Activated T-cell treated with anti-CD3 and anti-CD28 coated beads, Interleukin-2, amount 50 U/mL, for 4 hours (primary cell): Measurements from ENCODE around the gene TNFRSF19. TPM values are rescaled to one million over a fixed set of nuclear protein-coding genes. Genes with fewer than 3 reads are reported as not detected.

Experiments
- ATAC-seq, 2 donors: fragments of 200-7000 bp; cut with Tn5 transposase; one replicate each; pipeline ENCODE4 v1.10.0; 2021
- DNase-seq: peaks from one replicate; pipeline ENCODE4 v3.0.0-alpha.2; 2020
- H3K27me3 Mint-ChIP-seq: one replicate; pipeline ENCODE4 v1.8.0; 2021; ENCODE audit warnings: low read depth, mixed read lengths
- H3K36me3 Mint-ChIP-seq: one replicate; pipeline ENCODE4 v1.8.0; 2022; ENCODE audit warnings: mixed read lengths; ENCODE audit not compliant: insufficient read depth
- H3K4me1 Mint-ChIP-seq: one replicate; pipeline ENCODE4 v1.8.0; 2021; ENCODE audit warnings: low read depth, mixed read lengths
- H3K4me3 Mint-ChIP-seq: one replicate; pipeline ENCODE4 v1.8.0; 2021; ENCODE audit warnings: mild to moderate bottlenecking, moderate library complexity, mixed read lengths
- H3K9me3 Mint-ChIP-seq: one replicate; pipeline ENCODE4 v1.8.0; 2021; ENCODE audit warnings: mixed read lengths
- total RNA-seq, 3 donors: library from RNA; stranded (reverse); gene quantifications; one replicate each; pipeline ENCODE4 v1.2.1, GENCODE V29; 2021

TNFRSF19 gene
- total RNA-seq, 3 donors from 2014 or later = 0.05 to 0.18 TPM; not detected in 1

- ATAC-seq = no peak
- DNase-seq = no peak
- H3K4me3 Mint-ChIP-seq = peak overlapping the region; percentile 37
- H3K27me3 Mint-ChIP-seq = peaks cover 15% of the 10 kb centered on the region
- H3K36me3 Mint-ChIP-seq = no peaks in the 10 kb centered on the region
- peaks cover 11% of the 10 kb centered on the region for H3K4me1 Mint-ChIP-seq
- H3K9me3 Mint-ChIP-seq = no peaks in the 10 kb centered on the region
Measured at GRCh38 chr13:23608701-23609413, 38.6 kb downstream of the TNFRSF19 start.

- no peak for DNase-seq
- Mint-ChIP-seq H3K9me3 (no peaks in the 10 kb centered on the region), H3K4me3 (peak overlapping the region; percentile 37), H3K27me3 (peaks cover 18% of the 10 kb centered on the region), H3K4me1 (peaks cover 11% of the 10 kb centered on the region), H3K36me3 (no peaks in the 10 kb centered on the region)
- no peak for ATAC-seq
Measured at GRCh38 chr13:23609414-23609760, 39.2 kb downstream of the TNFRSF19 start.

GRCh38 chr13:23609874-23610576, 39.8 kb downstream of the TNFRSF19 start:
- no peak for ATAC-seq
- no peak for DNase-seq
- Mint-ChIP-seq H3K9me3 (no peaks in the 10 kb centered on the region), H3K4me3 (no peak overlapping the region), H3K36me3 (no peaks in the 10 kb centered on the region), H3K27me3 (peaks cover 18% of the 10 kb centered on the region), H3K4me1 (peaks cover 11% of the 10 kb centered on the region)

GRCh38 chr13:23610966-23611491, 40.8 kb downstream of the TNFRSF19 start:
- no peak for ATAC-seq
- no peak overlapping the region for H3K4me3 Mint-ChIP-seq
- H3K9me3 Mint-ChIP-seq = no peaks in the 10 kb centered on the region
- no peak for DNase-seq
- peaks cover 11% of the 10 kb centered on the region for H3K4me1 Mint-ChIP-seq
- H3K36me3 Mint-ChIP-seq = no peaks in the 10 kb centered on the region
- peaks cover 18% of the 10 kb centered on the region for H3K27me3 Mint-ChIP-seq

- H3K4me1 Mint-ChIP-seq = peaks cover 11% of the 10 kb centered on the region
- H3K27me3 Mint-ChIP-seq = peaks cover 18% of the 10 kb centered on the region
Measured at GRCh38 chr13:23612182-23612581, 42.0 kb downstream of the TNFRSF19 start.

GRCh38 chr13:23612731-23613130, 42.5 kb downstream of the TNFRSF19 start:
- no peak overlapping the region for H3K4me3 Mint-ChIP-seq
- H3K27me3 Mint-ChIP-seq = peaks cover 18% of the 10 kb centered on the region
- DNase-seq = no peak
- ATAC-seq = no peak
- H3K4me1 Mint-ChIP-seq = peaks cover 12% of the 10 kb centered on the region
- no peaks in the 10 kb centered on the region for H3K9me3 Mint-ChIP-seq
- H3K36me3 Mint-ChIP-seq = no peaks in the 10 kb centered on the region

More at GRCh38 chr13:23612182-23612581, 42.0 kb downstream of the TNFRSF19 start:
- DNase-seq (no peak), ATAC-seq (no peak)
- Mint-ChIP-seq H3K36me3 (no peaks in the 10 kb centered on the region), H3K4me3 (no peak overlapping the region), H3K9me3 (no peaks in the 10 kb centered on the region)

GRCh38 chr13:23613596-23613995, 43.4 kb downstream of the TNFRSF19 start:
- Mint-ChIP-seq H3K4me1 (peaks cover 13% of the 10 kb centered on the region), H3K9me3 (no peaks in the 10 kb centered on the region), H3K36me3 (no peaks in the 10 kb centered on the region), H3K27me3 (peaks cover 14% of the 10 kb centered on the region), H3K4me3 (no peak overlapping the region)
- DNase-seq (no peak), ATAC-seq (no peak)

- peaks cover 10% of the 10 kb centered on the region for H3K27me3 Mint-ChIP-seq
- H3K36me3 Mint-ChIP-seq = no peaks in the 10 kb centered on the region
- no peak overlapping the region for H3K4me3 Mint-ChIP-seq
- ATAC-seq = no peak
- peaks cover 2% of the 10 kb centered on the region for H3K4me1 Mint-ChIP-seq
- no peak for DNase-seq
- no peaks in the 10 kb centered on the region for H3K9me3 Mint-ChIP-seq
Measured at GRCh38 chr13:23615395-23616081, 45.3 kb downstream of the TNFRSF19 start.

GRCh38 chr13:23616228-23616627, 46.0 kb downstream of the TNFRSF19 start:
- H3K36me3 Mint-ChIP-seq = no peaks in the 10 kb centered on the region
- DNase-seq = no peak
- H3K27me3 Mint-ChIP-seq = peaks cover 8% of the 10 kb centered on the region
- no peak for ATAC-seq
- peaks cover 2% of the 10 kb centered on the region for H3K4me1 Mint-ChIP-seq
- no peak overlapping the region for H3K4me3 Mint-ChIP-seq
- H3K9me3 Mint-ChIP-seq = no peaks in the 10 kb centered on the region

GRCh38 chr13:23617551-23618024, 47.4 kb downstream of the TNFRSF19 start:
- no peaks in the 10 kb centered on the region for H3K36me3 Mint-ChIP-seq
- peaks cover 2% of the 10 kb centered on the region for H3K4me1 Mint-ChIP-seq
- no peak for ATAC-seq
- no peak for DNase-seq
- H3K4me3 Mint-ChIP-seq = no peak overlapping the region
- H3K27me3 Mint-ChIP-seq = peaks cover 6% of the 10 kb centered on the region
- no peaks in the 10 kb centered on the region for H3K9me3 Mint-ChIP-seq

GRCh38 chr13:23618341-23618740, 48.1 kb downstream of the TNFRSF19 start:
- peaks cover 6% of the 10 kb centered on the region for H3K27me3 Mint-ChIP-seq
- peaks cover 2% of the 10 kb centered on the region for H3K4me1 Mint-ChIP-seq
- no peak for ATAC-seq

GRCh38 chr13:23619068-23619855, 49.0 kb downstream of the TNFRSF19 start:
- no peak for ATAC-seq

More at GRCh38 chr13:23618341-23618740, 48.1 kb downstream of the TNFRSF19 start:
- Mint-ChIP-seq H3K4me3 (no peak overlapping the region), H3K9me3 (no peaks in the 10 kb centered on the region), H3K36me3 (no peaks in the 10 kb centered on the region)
- no peak for DNase-seq

GRCh38 chr13:23620211-23620610, 50.0 kb downstream of the TNFRSF19 start:
- no peak overlapping the region for H3K4me3 Mint-ChIP-seq
- no peaks in the 10 kb centered on the region for H3K9me3 Mint-ChIP-seq
- H3K4me1 Mint-ChIP-seq = peaks cover 2% of the 10 kb centered on the region
- DNase-seq (no peak), ATAC-seq (no peak)
- H3K36me3 Mint-ChIP-seq = no peaks in the 10 kb centered on the region
- no peaks in the 10 kb centered on the region for H3K27me3 Mint-ChIP-seq

More at GRCh38 chr13:23619068-23619855, 49.0 kb downstream of the TNFRSF19 start:
- peaks cover 2% of the 10 kb centered on the region for H3K4me1 Mint-ChIP-seq
- no peak for DNase-seq
- H3K36me3 Mint-ChIP-seq = no peaks in the 10 kb centered on the region
- no peaks in the 10 kb centered on the region for H3K27me3 Mint-ChIP-seq
- no peak overlapping the region for H3K4me3 Mint-ChIP-seq
- no peaks in the 10 kb centered on the region for H3K9me3 Mint-ChIP-seq
